ENCODE results near the gene SMCR8. TPM values are rescaled to one million over a fixed set of nuclear protein-coding genes. Genes with fewer than 3 reads are reported as not detected.

SMCR8 gene
- total RNA-seq, 2 donors from 2014 or later, result 20.7 to 22.2 TPM

GRCh38 chr17:18320301-18320700 lies 5.2 kb downstream of the SMCR8 start:
- no peak overlapping the region for H3K4me3 Mint-ChIP-seq
- H3K36me3 Mint-ChIP-seq (ENCODE audit: low read depth), result peaks cover 53% of the 10 kb centered on the region
- no peak overlapping the region for H3K27ac Mint-ChIP-seq
- H3K36me3 ChIP-seq (ENCODE audit: control insufficient read depth, insufficient read depth, low read length), result peaks cover 49% of the 10 kb centered on the region
- H3K4me1 ChIP-seq (ENCODE audit: control insufficient read depth, insufficient read depth, low read length), result peaks cover 17% of the 10 kb centered on the region
- H3K9ac ChIP-seq (ENCODE audit: extremely low read depth, low read length, poor library complexity, severe bottlenecking), result no peak overlapping the region
- TF ChIP-seq CTCF (conservative IDR thresholded peaks at IDR 0.05), result no peak
- H3K9me3 Mint-ChIP-seq, result no peaks in the 10 kb centered on the region
- H3K27me3 Mint-ChIP-seq (ENCODE audit: insufficient read depth), result no peaks in the 10 kb centered on the region
- WGBS, 2 experiments (ENCODE audit: insufficient coverage in 1 of 2, insufficient read length in 1 of 2), result 76 to 93% methylated on average over 3 to 7 of the region's 7 CpGs
- H3K4me1 Mint-ChIP-seq, result peaks cover 37% of the 10 kb centered on the region
- H3K27me3 ChIP-seq (ENCODE audit: control insufficient read depth, insufficient read depth, low read length, poor library complexity, severe bottlenecking), result no peaks in the 10 kb centered on the region
- no peak overlapping the region for H3K4me3 ChIP-seq (ENCODE audit: low read length)
- H3K9me3 ChIP-seq (ENCODE audit: control insufficient read depth, low read length), result peaks cover 3% of the 10 kb centered on the region
- no peak overlapping the region for H3K27ac ChIP-seq (ENCODE audit: low read depth, low read length)
- no peak for DNase-seq

- Histone ChIP-seq H3K9ac (ENCODE audit: extremely low read depth, low read length, poor library complexity, severe bottlenecking) (no peak overlapping the region), H3K4me3 (ENCODE audit: low read length) (no peak overlapping the region), H3K9me3 (ENCODE audit: control insufficient read depth, low read length) (peaks cover 3% of the 10 kb centered on the region), H3K36me3 (ENCODE audit: control insufficient read depth, insufficient read depth, low read length) (peaks cover 53% of the 10 kb centered on the region), H3K27me3 (ENCODE audit: control insufficient read depth, insufficient read depth, low read length, poor library complexity, severe bottlenecking) (no peaks in the 10 kb centered on the region), H3K4me1 (ENCODE audit: control insufficient read depth, insufficient read depth, low read length) (peaks cover 13% of the 10 kb centered on the region), H3K27ac (ENCODE audit: low read depth, low read length) (no peak overlapping the region)
- DNase-seq, result peak; percentile 75
- Mint-ChIP-seq H3K36me3 (ENCODE audit: low read depth) (peaks cover 55% of the 10 kb centered on the region), H3K9me3 (no peaks in the 10 kb centered on the region), H3K27ac (no peak overlapping the region), H3K4me3 (no peak overlapping the region), H3K27me3 (ENCODE audit: insufficient read depth) (no peaks in the 10 kb centered on the region), H3K4me1 (peaks cover 29% of the 10 kb centered on the region)
- peak; percentile 51 for TF ChIP-seq CTCF (conservative IDR thresholded peaks at IDR 0.05)
- 91 to 96% methylated on average over 5 of the region's 5 CpGs for WGBS, 2 experiments (ENCODE audit: insufficient coverage in 1 of 2, insufficient read length in 1 of 2)
These were observed 6.2 kb downstream of the SMCR8 start for GRCh38 chr17:18321309-18321708.

- no peaks in the 10 kb centered on the region for H3K9me3 Mint-ChIP-seq
- H3K36me3 Mint-ChIP-seq (ENCODE audit: low read depth), result peaks cover 46% of the 10 kb centered on the region
- H3K36me3 ChIP-seq (ENCODE audit: control insufficient read depth, insufficient read depth, low read length), result peaks cover 43% of the 10 kb centered on the region
- no peak for TF ChIP-seq CTCF (conservative IDR thresholded peaks at IDR 0.05)
- peaks cover 18% of the 10 kb centered on the region for H3K4me1 Mint-ChIP-seq
- no peak for DNase-seq
- no peak overlapping the region for H3K9ac ChIP-seq (ENCODE audit: extremely low read depth, low read length, poor library complexity, severe bottlenecking)
- H3K9me3 ChIP-seq (ENCODE audit: control insufficient read depth, low read length), result peaks cover 3% of the 10 kb centered on the region
- no peak overlapping the region for H3K4me3 ChIP-seq (ENCODE audit: low read length)
- 93 to 96% methylated on average over 11 to 12 of the region's 12 CpGs for WGBS, 2 experiments (ENCODE audit: insufficient coverage in 1 of 2, insufficient read length in 1 of 2)
- H3K27ac Mint-ChIP-seq, result no peak overlapping the region
- H3K4me1 ChIP-seq (ENCODE audit: control insufficient read depth, insufficient read depth, low read length), result peaks cover 8% of the 10 kb centered on the region
- H3K27ac ChIP-seq (ENCODE audit: low read depth, low read length), result no peak overlapping the region
- H3K27me3 Mint-ChIP-seq (ENCODE audit: insufficient read depth), result no peaks in the 10 kb centered on the region
- H3K27me3 ChIP-seq (ENCODE audit: control insufficient read depth, insufficient read depth, low read length, poor library complexity, severe bottlenecking), result no peaks in the 10 kb centered on the region
- H3K4me3 Mint-ChIP-seq, result no peak overlapping the region
These were observed 7.4 kb downstream of the SMCR8 start for GRCh38 chr17:18322522-18322921.
